ENCODE data around the gene UVSSA. TPM values are rescaled to one million over a fixed set of nuclear protein-coding genes. Genes with fewer than 3 reads are reported as not detected.
A peak's percentile ranks its signal among the peaks of the same experiment; 100 is the strongest.
"Not testable (repeated sequence)": the region's sequence is repeated elsewhere in the genome, so short reads cannot be mapped to it uniquely, and the experiment has no call there.

Gene UVSSA
- total and polyA plus RNA-seq, 7 donors, result 1.8 to 18.7 (median 8.7) TPM

DNA sequence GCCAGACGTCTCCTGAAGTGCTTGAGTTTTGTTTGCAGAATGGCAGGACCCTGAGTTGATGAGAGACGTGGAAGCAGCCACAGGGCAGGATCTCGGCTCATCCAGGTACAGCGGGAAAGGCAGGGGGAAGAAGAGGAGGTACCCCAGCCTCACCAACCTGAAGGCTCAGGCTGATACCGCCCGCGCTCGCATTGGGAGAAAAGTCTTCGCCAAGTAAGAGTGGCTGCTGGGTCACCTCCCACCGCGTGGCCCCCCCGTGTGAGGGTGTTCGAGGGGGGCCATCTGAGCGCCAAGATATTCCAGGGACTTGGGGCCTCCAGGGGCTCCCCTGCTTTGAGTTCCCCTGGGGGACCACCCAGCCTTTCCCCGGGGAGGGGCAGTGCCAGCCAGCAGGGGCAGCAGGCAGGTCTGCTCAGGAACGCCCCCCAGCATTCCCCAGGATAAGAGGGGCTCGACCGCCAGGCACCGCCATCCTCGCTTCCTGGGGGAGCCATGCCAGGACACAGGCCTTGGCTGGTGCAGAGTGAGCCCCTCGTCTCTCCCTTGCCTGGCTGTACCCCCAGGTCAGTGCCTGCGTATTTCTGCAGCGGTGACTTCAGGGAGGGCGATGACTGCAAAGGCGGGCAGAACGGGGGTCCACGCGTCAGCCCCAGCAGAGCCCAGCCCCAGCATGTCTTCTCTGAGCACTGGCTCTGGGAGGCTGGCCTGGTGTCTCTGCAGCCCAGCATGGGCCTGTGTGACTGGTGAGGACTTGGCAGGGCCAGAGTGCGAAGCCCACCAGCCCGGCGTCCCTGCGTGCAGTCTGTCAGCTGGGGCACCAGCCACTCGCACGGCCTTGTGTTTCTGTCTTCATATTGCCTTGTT is 37.0 kb downstream of the UVSSA start:
- H3K4me1 ChIP-seq, result no peaks in the 10 kb centered on the region
- peaks cover 5 to 61% (median 13%) of the 10 kb centered on the region in 4 donors for H3K36me3 ChIP-seq
- H3K4me3 ChIP-seq, result no peak overlapping the region
- no peaks in the 10 kb centered on the region for H3K27me3 ChIP-seq
- TF ChIP-seq POLR2A (IDR thresholded peaks at IDR 0.05) (no peak), POLR2AphosphoS5 (IDR thresholded peaks at IDR 0.05) (no peak), EP300 (IDR thresholded peaks at IDR 0.05) (no peak)
- TF ChIP-seq, protein P1, sequence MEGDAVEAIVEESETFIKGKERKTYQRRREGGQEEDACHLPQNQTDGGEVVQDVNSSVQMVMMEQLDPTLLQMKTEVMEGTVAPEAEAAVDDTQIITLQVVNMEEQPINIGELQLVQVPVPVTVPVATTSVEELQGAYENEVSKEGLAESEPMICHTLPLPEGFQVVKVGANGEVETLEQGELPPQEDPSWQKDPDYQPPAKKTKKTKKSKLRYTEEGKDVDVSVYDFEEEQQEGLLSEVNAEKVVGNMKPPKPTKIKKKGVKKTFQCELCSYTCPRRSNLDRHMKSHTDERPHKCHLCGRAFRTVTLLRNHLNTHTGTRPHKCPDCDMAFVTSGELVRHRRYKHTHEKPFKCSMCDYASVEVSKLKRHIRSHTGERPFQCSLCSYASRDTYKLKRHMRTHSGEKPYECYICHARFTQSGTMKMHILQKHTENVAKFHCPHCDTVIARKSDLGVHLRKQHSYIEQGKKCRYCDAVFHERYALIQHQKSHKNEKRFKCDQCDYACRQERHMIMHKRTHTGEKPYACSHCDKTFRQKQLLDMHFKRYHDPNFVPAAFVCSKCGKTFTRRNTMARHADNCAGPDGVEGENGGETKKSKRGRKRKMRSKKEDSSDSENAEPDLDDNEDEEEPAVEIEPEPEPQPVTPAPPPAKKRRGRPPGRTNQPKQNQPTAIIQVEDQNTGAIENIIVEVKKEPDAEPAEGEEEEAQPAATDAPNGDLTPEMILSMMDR (IDR thresholded peaks at IDR 0.05), result no peak
- intact Hi-C loops (cut with DNase I), result no loop called here
- WGBS, 2 donors, result 90 to 91% methylated on average over 34 of the region's 34 CpGs
- DNase-seq, result peak; percentile 61
- H3K27ac ChIP-seq, result no peak overlapping the region
- peaks cover 0 to 7% (median 0%) of the 10 kb centered on the region in 4 donors for H3K9me3 ChIP-seq

DNA sequence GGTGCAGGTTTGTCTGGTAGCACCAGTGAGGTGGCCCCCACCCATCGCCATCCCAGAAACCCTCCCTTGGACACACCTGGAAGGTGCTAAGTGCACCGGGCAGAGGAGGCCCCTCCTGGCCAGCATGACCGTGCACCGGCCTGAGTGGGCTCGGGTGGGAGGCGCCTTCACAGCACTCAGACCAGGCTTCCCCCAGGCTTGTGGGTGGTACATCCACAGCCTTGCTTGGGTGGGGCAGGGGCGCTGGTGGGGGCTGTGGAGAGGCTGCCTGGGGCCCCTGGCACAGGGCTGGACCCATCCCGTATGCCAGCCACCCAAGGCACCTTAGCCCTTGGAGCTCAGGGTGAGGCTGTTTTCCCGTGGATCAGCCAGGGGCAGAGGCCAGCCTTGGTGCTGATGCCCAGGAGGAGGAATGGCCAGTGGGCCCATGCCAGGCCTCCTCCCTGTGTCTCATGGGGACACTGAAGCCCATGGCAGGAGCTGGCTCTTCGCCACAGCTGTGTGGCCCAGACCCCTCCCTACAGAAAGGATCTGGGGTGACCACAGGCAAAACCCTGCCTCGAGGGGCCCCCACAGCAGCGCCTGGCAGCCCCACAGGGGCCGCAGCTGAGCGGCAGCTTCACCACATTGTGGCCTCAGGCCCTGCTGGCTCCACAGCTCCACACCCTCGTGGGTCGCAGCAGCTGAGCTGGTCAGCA is 37.8 kb downstream of the UVSSA start:
- intact Hi-C loops (cut with DNase I), result no loop called here
- 93% methylated on average over 16 of the region's 16 CpGs for WGBS, 2 donors
- H3K4me1 ChIP-seq, result no peaks in the 10 kb centered on the region
- peaks cover 0 to 7% (median 0%) of the 10 kb centered on the region in 4 donors for H3K9me3 ChIP-seq
- H3K4me3 ChIP-seq, result no peak overlapping the region
- no peak overlapping the region for H3K27ac ChIP-seq
- H3K36me3 ChIP-seq, result peaks cover 5 to 64% (median 13%) of the 10 kb centered on the region in 4 donors
- peak; percentile 57 for DNase-seq
- no peaks in the 10 kb centered on the region for H3K27me3 ChIP-seq
- TF ChIP-seq POLR2AphosphoS5 (IDR thresholded peaks at IDR 0.05), result no peak
- TF ChIP-seq POLR2A (IDR thresholded peaks at IDR 0.05), result no peak
- TF ChIP-seq EP300 (IDR thresholded peaks at IDR 0.05), result no peak
- TF ChIP-seq, protein P1 (IDR thresholded peaks at IDR 0.05), result no peak

DNA sequence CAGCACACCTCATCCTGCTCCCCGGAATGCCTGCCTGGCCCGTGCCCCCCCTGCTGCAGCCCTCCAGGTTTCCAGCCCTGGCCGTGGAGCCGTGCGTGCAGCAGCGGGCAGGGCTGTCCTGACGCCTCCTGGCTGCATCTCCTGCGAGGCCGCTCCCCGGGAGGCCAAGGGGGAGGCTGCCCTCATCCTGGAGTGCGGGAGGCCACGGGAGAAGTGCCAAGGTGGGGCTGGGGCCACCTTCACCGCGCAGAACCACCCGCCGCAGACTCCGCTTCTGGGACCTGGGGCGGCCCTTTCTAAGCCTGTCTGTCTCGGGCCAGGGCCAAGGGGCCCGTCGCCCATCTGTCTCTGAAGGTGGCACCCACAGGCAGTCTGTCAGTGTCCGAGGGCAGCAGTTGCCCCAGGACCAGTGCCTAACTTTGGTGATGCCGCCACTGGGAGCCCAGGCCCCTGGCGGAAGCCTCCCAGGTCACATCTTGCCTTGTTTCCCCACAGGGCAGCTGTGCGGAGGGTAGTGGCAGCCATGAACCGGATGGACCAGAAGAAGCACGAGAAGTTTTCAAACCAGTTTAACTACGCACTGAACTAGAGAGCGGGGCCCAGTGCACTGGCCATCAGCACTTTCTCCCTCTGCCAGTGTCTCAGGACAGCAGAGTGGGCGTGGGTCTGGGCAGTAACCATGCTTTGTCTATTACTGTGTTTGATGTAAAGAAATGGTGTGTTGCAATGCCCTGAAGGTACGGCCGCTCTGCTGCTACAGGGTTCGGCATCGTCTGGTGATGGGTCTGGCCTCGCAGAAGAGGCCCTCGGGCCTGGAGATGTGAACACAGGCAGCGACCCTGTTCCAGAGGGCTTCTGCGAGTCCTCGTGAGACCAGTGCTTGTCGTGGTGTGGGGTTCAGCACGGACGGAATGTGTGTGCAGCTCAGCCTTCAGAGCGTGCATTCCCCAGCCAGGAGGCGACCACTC is 38.6 kb downstream of the UVSSA start:
- Histone ChIP-seq H3K4me3 (no peak overlapping the region), H3K9me3 (peaks cover 0 to 7% (median 0%) of the 10 kb centered on the region in 4 donors), H3K4me1 (no peaks in the 10 kb centered on the region), H3K27me3 (no peaks in the 10 kb centered on the region), H3K27ac (no peak overlapping the region), H3K36me3 (peaks cover 5 to 55% (median 13%) of the 10 kb centered on the region in 4 donors)
- TF ChIP-seq POLR2A (IDR thresholded peaks at IDR 0.05) (no peak), POLR2AphosphoS5 (IDR thresholded peaks at IDR 0.05) (no peak), EP300 (IDR thresholded peaks at IDR 0.05) (no peak)
- TF ChIP-seq, protein P1 (IDR thresholded peaks at IDR 0.05), result no peak
- 96% methylated on average over 44 of the region's 44 CpGs for WGBS, 2 donors
- no peak for DNase-seq
- intact Hi-C loops (cut with DNase I), result no loop called here

DNA sequence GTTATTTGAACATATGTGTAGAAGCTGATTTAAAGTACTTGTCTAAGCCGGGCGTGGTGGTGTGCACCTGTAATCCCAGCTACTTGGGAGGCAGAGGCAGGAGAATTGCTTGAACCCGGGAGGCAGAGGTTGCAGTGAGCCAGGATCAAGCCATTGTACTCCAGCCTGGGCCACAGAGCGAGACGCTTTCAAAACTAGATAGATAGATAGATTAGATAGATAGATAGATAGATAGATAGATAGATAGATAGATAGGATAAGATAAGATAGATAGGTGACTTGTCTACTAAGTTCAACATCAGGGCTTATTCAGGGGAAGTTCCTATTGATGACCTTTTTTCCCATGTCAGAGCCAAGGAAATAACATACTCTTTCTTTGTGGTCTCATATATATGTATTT is 46.4 kb downstream of the UVSSA start:
- peaks cover 0 to 44% (median 5%) of the 10 kb centered on the region in 4 donors for H3K36me3 ChIP-seq
- DNase-seq; H3K9me3 ChIP-seq; H3K4me1 ChIP-seq; H3K27me3 ChIP-seq; H3K4me3 ChIP-seq; H3K27ac ChIP-seq; intact Hi-C loops (cut with DNase I): not testable (repeated sequence)
- WGBS, 2 donors, result 97 to 99% methylated on average over 5 of the region's 5 CpGs

All from sigmoid colon (tissue), 7 donors.